HL-60/S4 treated with phorbol 12-myristate 13-acetate at 8.2 ng/mL for 4 days and 3 days (cell line): ENCODE results near the gene HSPB8.

ENCODE experiments used
- in situ Hi-C: fragments of 300-500 bp; cut with MboI; formaldehyde crosslinking; loops from 2 replicates; pipeline ENCODE4 v1.15.0; 2022; ENCODE audit warnings: low sequenced_read_pairs

The HSPB8 gene

GRCh38 chr12:119169150-119169549, 9.6 kb upstream of the HSPB8 start:
- in situ Hi-C loops: no loop called here

DNA sequence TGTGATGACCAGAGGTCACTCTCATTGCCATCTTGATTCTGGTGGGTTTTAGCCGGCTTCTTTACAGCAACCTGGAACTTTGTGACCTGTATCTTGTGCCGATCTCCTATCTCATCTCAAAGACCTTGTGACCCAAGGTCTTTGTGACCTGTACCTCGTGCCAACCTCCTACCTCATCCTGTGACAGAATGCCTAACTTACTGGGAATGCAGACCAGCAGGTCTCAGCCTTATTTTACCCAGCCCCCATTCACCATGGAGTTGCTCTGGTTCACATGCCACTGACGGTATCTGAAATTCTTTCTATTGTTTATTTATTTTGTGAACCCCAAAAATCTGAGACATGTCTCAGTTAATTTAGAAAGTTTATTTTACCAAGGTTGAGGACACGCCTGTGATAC, 7.4 kb upstream of the HSPB8 start:
- in situ Hi-C loops: no loop called here

GRCh38 chr12:119171691-119172425, 6.9 kb upstream of the HSPB8 start:
- in situ Hi-C loops: no loop called here

GRCh38 chr12:119175081-119175480, 3.6 kb upstream of the HSPB8 start:
- in situ Hi-C loops: no loop called here

GRCh38 chr12:119176267-119177055, 2.3 kb upstream of the HSPB8 start:
- in situ Hi-C loops: no loop called here

DNA sequence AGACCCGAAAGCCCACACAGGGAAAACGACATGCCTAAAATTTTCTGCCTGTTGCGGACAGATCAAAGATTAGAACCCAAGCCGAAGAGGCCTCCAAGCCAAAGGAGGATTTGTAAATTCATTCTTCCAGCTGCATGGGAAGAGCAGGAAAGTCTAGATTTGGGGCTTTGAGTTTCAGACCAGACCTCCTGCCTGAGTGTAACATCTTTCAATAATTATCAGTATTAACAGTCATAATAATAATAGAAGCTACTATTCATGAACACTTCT, 1.7 kb upstream of the HSPB8 start:
- in situ Hi-C loops: no loop called here

- in situ Hi-C loops: no loop called here
These were observed 879 bp upstream of the HSPB8 start for GRCh38 chr12:119177724-119178380.

GRCh38 chr12:119179335-119180021, 747 bp downstream of the HSPB8 start:
- in situ Hi-C loops: no loop called here

- in situ Hi-C loops: no loop called here
These were observed 1.8 kb downstream of the HSPB8 start for GRCh38 chr12:119180380-119181040.

DNA sequence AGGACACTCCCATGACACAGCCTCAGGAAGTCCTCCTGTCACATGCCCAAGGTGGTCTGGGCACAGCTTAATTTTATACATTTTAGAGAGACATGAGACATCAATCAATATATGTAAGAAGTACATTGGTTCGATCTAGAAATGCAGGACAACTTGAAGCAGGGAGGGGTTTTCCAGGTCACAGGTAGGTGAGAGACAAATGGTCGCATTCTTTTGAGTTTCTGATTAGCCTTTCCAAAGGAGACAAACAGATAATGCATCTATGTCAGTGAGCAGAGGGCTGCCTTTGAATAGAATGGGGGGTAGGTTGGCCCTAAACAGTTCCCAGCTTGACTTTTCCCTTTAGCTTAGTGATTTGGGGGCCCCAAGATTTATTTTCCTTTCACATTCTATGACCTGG, 2.5 kb downstream of the HSPB8 start:
- in situ Hi-C loops: no loop called here

DNA sequence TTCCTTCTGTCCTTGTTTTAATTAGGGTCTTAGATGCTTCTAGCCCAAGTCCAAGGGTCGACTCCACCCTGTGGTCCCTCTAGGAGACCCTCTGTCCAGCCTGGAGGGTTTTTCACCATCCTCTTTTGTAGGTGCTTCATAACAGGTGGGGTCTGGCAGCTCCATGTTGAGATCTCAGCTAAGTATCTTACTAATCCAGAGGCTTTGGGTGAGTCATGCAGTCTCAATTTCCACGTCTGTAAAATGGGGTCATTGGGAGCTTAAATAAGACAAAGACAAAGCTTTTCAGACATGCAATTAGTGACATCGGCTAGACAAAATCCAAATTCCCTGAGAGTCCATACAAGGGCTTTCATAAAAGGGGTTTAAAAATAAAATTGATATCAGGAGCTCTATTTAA, 3.2 kb downstream of the HSPB8 start:
- in situ Hi-C loops: no loop called here

- in situ Hi-C loops: no loop called here
These were observed 4.2 kb downstream of the HSPB8 start for GRCh38 chr12:119182701-119183493.

DNA sequence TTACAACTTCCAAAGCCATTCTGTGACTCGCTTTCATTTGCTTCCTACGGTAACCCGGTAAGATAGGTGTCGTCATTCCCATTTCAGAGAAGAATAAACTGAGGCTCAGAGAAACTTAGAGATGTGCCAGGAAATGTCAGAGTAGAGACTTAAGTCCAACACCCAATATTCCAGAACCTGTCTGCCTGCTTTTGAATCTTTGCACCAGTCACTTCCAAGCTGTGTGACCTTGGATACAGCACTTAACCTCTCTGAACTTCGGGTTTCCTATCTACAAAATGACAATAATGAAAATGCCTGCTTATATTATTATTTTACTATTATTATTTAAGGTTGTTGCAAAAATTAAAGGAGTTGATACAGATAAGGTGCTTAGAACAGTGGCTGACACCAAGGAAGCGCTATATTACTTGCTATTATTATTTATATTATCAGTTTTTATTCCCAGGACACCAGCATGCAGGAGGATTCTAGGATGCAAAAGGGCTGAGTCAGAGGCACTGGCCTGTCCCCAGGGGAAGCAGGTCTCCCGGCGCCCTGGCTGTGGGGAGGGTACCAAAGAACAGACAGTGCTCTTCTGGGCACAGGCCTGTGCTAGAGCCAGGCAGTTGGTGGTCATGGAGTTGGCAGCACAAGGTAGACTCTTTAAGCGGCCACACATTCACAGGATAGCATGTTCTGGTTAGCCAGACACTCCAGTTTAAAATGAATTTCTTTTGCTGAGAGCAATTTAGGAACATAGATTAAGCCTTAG, 5.4 kb downstream of the HSPB8 start:
- in situ Hi-C loops: no loop called here

- in situ Hi-C loops: no loop called here
These were observed 16.5 kb downstream of the HSPB8 start for GRCh38 chr12:119195256-119195655.

GRCh38 chr12:119198440-119198839, 19.7 kb downstream of the HSPB8 start:
- in situ Hi-C loops: no loop called here

GRCh38 chr12:119200601-119201000, 21.9 kb downstream of the HSPB8 start:
- in situ Hi-C loops: no loop called here

DNA sequence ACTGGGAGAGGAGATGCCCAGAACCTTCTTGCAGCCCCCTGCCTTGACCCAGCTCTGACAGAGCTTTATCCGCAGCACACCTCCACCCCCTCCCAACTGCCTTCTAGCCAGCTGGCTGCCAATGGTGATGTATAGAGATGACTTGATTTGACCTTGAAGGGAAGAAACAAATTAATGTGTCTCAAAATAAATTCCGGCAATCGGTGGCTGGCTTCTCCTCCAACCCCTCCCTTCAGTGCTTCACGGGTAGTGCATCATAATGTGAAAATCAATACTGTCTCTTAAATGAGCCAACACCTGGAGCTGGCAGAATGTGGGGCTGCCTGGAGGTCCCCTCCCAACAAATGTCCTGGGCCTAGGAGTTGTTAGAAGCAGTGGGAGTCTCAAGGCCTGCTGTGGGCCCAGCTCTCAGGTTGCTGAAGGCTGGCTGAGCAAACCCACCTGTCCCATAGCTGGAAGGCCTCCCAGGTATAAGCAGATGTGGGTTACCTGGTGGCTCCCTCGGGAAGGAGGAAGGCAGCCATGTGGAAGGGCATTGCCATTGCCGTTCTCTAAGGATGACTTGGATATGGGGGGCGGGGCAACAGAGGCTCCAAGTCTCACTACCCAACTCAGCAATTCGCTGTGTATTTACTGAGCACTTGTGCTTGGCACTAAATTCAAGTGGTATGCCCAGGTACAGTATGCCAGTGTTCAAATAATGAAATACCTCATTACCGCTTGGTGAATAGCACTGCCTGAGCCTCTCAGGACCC, 23.2 kb downstream of the HSPB8 start:
- in situ Hi-C loops: no loop called here

DNA sequence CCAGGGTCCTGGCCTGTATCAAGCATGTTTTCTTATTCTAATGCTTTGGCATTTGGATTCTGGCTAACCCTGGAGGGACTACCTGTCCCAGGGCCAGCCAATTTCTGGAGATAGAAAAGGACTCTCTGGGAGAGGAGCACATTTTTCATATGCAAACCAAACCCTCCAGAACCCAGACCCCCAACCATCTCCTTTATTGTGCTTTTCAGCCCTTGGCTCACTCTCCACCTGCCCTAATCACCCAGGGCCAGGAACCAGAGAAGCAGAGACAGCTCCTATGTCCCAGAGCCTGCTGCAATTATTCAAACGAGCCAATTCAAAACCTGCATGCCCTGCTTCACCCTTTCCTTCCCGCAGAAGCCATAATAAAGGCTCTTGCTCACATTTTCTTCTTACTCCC, 23.8 kb downstream of the HSPB8 start:
- in situ Hi-C loops: no loop called here

- in situ Hi-C loops: no loop called here
These were observed 25.4 kb downstream of the HSPB8 start for GRCh38 chr12:119204131-119204530.
